Glomerular visceral epithelial cell (primary cell): ENCODE data around the gene MBD5.
"Not testable (repeated sequence)": the region's sequence is repeated elsewhere in the genome, so short reads cannot be mapped to it uniquely, and the experiment has no call there.

Experiments used
- DNase-seq: peaks from one replicate; pipeline ENCODE4 v3.0.0-alpha.2; 2016; ENCODE audit errors: extremely low spot score

The MBD5 gene

DNA sequence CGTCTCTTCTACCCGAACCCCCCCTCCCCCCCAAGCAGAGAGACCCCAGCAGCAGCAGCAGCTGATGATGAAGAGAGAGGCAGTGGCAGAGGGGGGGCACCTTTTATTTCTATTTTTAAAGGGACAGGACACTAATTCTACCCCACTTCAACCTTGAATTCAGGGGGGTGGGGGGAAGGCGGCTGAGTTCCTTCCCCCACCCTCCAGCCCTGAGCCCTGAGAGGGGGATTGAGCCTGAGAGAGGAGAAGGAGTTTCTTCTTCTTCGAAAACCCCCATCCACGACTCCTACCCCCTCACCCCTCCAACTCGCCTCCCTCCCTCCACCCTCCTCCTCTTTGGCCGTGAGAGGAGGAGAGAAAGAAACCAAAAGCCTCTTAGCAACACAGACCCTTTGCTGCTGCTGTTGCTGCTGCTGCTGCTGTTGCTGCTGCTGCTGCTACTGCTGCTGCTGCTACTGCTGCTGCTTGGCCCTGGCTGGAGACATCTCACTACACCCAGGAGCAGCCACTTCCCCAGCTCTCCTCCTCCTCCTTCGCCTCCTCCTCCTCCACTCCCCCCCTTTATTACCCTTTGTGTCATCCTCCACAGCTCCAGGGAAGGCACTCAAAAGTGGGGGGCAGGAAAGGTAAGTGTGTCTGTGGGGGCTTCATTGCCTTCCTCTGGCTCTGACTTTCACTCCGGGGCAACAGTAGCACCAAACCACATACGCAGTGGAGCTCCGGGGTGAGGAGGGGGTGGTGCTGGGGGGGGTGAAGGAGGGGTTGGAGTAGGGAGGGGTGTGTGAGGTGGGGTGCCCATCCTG lies at the start of gene MBD5:
Gene MBD5, plus strand, starts transcription at position 33 of the 803 bp plus-strand sequence.
- peak; percentile 66 for DNase-seq

DNA sequence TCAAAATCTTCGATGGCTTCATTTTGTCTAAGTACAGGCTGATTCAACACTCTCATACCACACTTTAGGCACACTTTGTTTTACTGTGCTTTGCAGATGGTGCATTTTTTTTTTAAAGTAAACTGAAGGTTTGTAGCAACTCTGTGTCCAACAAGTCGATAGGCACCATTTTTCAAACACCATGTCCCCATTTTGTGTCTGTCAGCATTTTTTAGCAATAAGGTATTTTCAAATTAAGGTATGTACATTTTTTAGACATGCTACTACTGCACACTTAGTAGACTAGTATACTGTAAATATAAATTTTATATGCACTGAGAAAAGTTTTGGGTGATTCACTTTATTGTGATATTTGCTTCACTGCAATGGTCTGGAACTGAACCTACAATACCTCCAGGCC lies 44.8 kb upstream of the MBD5 start:
- DNase-seq, result no peak

DNA sequence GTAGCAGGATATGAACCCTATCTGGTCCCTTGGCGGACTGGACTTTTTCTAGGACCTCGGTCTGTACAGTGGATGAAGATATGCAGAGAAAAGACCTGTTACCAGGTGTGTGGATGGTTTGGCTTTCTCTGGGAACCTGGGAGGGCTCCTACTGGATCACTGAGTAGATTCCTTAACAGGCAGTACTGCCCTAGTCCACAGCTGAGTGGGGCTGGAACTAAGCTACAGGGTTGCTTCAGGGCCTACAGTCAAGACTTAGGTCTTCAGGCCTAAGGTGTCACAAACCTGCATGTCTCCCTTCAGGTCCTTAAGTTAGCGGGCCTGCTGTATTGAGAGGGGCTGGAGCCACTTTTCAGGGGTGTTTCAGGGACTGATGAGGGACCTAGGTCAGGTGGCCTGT lies 43.2 kb upstream of the MBD5 start:
- no peak for DNase-seq

DNA sequence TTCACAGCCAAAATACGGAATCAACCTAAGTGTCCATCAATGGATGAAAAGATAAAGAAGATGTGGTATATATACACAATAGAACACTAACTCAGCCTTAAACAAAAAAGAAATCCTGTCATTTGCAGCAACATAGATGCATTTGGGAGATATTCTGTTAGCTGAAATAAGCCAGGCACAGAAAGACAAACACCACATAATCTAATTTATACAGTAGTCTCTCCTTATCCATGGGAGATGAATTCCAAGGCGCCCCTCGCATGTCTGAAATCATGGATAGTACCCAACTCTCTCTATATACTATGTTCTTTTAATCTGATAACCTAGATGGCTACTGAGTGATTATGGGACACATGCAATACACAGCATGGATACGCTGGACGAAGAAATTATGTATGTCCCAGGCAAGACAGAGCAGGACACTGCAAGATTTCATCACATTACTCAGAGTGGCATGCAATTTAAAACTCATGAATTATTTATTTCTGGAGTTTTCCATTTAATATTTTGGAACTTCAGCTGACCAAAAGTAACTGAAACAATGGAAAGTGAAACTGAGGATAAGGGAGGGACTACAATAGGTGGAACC lies 39.9 kb upstream of the MBD5 start:
- no peak for DNase-seq

DNA sequence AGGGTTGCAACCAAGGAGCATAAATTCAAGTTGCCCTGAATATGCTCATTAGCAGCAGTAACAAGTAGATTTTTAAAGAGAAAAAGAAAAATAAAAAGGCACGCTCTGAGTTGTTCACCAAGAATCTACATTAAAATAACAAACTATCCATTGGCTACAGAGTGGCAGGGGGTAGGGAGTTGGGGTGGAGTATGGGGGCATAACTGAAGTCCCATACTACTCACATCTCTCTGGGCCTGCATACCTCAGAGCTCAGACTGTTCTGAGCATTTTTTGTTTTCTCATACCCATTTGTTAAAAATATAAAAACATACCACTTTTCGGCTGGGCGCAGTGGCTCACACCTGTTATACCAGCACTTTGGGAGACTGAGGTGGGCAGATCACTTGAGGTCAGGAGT lies 31.8 kb upstream of the MBD5 start:
- DNase-seq, result no peak

DNA sequence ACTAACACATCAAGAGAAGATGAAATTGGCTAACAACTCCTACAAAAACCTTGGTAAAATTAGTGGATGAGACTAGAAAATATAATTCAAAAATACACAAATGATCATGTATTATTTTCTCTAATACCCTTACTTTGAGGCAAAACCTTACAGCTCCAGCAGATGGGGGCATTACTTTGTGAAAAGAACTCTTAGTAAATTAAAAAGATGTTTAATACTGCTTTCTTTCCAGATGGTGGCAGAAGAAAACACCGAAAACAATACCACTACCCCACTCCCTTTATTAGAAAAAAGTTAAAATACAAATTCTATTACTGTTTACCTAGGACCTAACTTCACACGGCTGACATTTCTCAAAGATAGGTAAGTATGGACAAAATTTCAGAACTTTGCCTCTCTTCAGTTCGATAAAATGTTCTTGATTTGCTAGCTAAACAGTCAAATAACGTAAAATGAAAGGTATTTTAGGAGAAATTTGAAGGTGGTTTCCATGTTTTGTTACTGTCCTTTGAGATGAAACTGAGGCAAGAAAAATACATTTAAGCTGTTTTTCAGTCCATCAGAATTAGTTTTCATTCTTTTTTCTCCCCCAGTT lies 31.0 kb upstream of the MBD5 start:
- DNase-seq, result peak; percentile 69

DNA sequence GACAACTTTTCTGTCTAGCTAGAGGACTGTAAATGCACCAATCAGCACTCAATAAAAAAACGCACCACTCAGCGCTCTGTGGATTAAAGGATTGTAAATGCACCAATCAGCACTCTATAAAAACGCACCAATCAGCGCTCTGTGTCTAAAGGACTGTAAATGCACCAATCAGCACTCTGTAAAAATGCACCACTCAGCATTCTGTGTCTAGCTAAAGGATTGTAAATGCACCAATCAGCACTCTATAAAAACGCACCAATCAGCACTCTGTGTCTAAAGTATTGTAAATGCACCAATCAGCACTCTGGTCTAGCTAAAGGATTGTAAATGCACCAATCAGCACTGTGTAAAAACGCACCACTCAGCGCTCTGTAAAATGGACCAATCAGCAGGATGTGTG lies 25.9 kb upstream of the MBD5 start:
- not testable (repeated sequence) for DNase-seq

DNA sequence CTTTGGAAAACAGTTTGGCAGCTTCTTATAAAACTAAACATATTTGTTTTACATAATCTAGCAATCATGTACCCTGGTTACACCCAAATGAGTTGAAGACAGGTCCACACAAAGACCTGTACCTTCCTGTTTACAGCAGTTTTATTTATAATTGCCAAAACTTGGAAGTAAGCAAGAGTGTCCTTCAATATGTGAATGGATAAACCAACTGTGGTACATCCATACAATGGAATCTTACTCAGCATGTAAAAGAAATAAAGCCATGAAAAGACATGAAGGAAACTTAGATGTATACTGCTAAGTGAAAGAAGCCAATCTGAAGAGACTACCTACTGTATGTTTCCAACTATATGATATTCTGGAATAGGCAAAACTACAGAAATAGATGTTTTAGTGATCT lies 24.1 kb upstream of the MBD5 start:
- DNase-seq, result no peak

DNA sequence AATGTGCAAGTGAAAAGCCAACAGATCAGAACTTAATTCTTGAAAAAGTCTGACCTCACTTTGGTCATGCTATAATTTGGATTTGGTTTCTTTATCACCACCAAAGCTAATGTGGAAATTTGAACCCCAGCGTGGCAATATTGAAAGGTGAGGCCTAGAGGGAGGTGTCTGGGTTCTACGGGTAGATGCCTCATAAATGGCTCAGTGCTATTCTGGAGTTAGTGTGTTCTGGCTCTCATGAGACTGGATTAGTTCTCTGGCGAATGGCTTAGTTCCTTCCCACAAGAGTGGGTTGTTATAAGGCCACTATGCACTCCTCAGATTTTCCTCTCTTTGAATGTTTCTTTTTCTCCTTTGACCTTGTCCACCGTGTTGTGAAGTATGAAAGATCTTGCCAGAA lies 22.7 kb upstream of the MBD5 start:
- DNase-seq, result no peak

DNA sequence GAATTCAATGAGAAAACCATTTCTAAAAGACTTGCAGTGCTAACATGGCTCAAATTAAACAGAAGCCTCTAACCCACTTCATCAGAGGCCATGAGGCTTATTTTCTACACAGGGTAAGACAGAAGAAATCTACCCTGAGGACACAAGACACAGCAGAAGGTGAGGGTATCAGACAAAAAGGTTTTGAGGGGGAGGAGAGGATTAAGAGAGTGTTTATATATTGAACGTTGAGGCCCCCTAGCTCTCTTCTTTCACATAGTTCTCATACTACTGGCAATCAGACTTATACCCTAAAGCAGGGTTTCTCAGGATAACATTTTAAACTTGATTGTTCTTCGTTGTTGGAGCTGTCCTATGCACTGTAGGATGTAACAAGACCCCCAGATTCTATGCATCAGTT lies 21.8 kb upstream of the MBD5 start:
- DNase-seq, result no peak

DNA sequence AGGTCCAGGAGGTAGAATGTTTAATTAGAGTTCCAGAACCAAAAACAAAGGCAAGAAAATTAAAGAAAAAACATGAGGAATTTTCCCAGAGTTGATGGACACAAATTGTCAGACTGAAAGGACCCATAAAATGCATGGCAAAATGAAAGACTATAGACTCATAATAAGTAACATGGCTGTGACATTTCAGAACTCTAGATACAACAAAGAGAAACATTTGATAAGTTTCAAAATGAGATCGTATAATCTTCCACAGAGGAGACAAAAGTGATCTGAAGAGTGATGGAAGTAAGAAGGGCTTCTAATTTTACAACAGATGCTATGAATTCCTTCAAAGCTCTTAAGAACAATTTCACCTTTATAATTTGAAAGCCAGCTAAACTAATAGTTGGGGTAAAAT lies 20.8 kb upstream of the MBD5 start:
- no peak for DNase-seq

DNA sequence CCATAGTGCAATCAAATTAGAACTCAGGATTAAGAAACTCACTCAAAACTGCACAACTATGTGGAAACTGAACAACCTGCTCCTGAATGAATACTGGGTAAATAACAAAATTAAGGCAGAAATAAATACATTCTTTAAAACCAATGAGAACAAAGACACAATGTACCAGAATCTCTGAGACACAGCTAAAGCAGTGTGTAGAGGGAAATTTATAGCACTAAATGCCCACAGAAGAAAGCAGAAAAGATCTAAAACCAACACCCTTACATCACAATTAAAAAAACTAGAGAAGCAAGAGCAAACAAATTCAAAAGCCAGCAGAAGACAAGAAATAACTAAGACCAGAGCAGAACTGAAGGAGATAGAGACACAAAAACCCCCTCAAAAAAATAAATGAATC lies 18.5 kb upstream of the MBD5 start:
- DNase-seq, result not testable (repeated sequence)

DNA sequence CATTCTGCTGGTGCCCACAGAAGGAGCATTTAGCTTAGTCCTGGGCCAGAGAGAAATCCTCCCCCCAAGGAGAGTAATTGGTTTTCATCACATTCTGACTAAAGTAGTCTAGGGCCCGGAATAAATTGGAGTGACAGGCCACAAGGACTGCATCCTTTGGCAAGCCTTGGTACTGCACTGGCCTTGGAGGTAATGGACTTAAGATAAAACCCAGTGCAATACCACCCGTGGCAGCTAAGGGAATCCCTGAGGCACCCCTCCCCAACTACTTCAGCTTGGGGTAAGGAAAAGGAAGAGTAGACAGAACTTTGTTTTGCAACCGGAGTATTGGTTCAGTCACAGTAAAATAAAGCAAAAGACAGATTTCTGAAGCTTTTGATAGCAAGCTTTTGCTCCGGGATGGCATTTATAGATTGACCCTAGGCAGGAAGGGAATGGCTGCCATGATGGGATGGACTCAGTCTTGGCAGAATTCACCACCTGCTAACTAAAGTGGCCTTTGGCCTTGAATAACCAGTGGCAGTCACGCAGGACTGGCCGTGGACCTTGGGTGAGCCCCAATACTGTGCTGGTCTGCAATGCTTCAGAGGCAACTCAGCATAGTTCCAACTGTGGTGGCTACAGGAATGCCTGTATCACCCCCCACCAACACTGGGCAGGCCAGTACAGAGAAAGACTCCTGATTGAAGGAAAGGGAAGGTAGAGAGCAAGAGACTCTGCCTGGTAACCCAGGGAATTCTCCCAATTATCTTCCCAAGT lies 14.5 kb upstream of the MBD5 start:
- no peak for DNase-seq

DNA sequence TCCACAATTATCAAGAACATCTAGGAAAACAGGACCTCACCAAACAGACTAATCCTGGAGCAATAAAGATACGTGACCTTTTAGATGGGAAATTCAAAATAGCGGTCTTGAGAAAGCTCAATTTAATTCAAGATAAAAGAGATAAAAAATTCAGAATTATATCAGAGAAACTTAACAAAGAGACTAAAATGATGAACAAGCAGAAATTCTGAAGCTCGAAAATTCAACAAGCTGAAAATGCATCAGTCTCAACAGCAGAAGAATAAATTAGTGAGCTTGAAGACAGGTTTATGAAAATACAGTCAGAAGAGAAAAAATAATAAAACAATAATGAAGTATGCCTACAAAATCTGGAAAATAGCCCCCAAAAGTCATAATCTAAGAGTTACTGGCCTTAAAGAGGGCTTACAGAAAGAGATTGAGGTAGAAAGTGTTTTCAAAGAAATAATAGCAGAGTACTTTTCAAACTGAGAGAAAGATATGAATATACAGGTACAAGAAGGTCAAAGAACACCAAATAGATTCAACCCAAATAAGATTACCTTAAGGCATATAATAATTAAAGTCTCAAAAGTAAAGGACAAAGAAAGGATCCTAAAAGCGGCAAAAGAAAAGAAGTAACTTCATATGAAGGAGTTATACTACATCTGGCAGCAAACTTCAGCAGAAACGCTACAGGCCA lies 13.5 kb upstream of the MBD5 start:
- no peak for DNase-seq

DNA sequence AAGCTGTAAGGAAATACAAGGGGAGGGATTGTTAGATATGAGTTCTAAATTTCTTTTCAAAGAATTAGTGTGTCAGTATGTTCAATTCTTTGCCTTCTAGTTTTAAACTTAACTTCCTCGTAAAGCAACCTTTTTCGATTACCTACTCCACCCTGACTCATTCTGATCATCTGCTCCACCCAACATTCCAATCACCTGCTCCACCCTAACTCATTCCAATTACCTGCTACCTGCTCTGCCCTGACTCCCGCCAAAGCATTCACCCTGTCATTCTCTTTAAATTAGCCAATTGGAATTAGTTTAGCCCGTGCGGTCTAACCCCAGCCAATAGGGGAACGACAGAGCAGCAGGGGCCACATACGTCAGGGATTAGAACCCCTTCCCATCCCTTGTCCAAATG lies 12.5 kb upstream of the MBD5 start:
- DNase-seq, result not testable (repeated sequence)

DNA sequence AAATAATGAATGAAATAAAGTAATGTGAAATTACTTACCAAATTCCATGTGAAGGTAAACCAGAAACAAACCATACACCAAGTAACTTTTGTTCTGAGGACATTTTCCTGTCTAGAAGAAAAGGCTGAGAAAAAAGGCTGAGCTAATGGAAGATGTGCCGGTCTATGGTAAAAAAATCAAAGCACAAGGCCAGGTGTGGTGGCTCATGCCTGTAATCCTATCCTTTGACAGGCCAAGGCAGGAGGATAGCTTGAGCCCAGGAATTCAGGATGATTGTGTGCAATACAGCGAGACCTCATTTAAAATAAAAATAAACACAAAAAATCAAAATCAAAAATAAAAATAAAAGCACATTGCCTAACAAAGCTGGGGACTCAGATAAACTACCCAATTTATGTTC lies 7.0 kb upstream of the MBD5 start:
- DNase-seq, result no peak

DNA sequence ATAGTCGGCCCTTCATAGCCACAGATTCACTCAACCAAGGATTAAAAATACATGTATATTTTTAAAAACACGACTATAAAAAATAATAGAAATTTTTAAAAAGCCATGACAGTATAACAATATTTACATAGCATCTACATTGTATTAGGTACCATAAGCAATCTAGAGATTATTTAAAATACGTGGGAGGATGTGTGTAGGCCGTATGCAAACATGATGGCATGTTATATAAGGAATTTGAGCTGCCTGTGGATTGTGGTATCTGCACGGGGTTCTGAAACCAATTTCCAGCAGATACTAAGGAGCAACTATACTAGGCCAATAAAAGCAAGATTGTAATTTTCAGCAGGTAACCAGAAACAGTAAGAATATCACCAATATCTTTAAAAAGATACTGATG lies 6.3 kb upstream of the MBD5 start:
- no peak for DNase-seq

DNA sequence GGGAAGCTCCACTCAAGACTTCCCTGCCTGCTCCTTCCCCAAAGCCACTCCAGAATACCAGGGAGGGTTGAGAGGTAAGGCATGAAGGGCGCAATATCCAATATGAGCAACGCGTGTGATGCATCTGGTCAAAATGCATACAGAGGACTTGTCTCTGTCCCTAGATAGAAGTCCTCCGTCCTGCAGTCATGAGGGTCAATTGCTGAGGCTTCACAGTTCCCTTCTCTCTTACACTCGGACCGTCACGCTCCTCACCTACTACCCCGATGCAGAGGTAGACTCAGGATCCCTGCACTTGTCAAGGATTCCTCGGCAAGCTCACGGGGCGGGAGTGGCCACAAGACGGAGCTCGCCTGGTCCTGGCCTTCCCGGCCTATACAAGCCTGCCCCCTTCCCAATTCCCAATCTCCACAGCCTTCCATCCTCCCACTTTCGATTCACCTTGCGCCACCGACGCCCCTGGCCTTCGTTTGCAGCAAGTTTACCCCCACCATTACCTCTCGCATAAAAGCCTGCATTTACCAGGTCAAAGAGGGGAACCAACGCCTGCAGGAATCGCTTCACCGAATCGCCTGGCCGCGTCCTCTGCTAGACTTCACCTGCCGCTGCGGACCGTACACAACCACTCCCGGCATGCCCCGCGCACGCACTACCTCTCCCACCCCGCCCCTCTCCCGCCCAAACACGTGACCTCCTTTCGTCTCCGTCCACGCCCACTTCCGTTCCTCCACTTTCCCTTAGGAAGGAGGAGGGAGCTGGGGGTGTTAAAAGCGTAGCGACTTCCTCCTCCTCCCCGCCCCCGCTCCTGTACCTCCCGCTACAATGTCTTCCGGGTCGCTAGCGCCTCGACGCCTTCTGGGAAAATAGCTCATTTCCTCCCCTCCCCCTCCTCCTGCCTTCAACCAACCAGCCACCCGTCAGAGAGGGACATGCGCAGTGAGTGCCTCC lies 506 bp upstream of the MBD5 start, which contains the start of gene ORC4:
Gene ORC4, minus strand, starts transcription at position 627 of the 948 bp plus-strand sequence. CDS start 44,779 bp downstream, outside the sequence.
- peak; percentile 100 for DNase-seq

DNA sequence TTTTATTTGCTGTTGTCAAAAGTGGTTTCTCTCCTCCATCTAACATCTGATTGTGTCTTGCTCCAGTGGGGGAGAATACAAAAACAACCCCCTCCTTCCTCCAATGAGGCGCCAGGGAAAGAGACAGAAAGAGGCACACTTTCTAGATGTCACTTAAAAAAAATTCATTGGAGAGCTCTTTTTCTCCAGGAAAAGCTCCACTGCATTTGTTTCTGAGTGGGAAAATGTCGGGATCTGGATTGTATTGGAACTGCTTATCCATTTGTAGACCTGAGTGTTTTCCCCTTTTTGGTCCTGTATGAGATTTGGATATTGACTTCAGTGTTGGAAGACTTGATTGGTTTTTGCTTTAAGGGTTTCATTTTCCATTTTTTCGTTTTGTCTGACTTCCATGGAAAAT lies 995 bp downstream of the MBD5 start:
- no peak for DNase-seq

DNA sequence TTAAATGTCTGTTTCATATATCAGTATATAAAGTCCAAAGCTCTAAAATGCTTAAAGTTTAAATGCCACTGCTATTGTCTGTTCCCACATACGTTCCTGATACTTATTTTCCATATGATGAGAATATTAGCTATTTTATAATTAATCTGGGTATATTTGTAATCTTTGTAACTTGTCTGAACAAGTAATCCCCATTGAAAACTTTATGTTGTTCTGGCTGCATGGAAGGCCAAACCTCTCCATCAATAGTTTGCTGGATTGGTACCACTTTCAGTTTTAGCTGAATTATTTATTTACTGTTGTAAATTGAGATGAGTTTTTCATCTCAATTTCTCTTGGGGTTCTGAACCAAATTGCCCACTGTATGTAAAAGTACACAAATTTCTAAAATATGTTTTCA lies 1.5 kb downstream of the MBD5 start:
- no peak for DNase-seq

DNA sequence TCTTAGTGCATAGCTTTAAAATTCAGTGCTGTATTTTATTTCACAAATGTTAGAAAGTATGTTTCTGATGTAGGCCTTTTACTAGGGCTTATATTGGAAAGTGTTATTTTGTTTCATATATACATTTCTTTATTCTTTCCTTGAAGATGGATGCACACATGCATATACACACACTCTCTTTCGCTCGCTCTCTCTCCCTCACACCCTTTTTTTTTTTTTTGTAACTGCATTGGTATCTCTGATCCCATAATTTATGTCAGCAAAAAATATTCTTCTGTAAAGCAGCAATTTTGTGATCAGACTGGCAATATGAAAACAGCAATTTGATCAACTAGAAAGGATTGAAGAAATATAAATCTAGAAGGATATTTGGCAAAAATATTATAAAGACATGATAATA lies 2.0 kb downstream of the MBD5 start:
- DNase-seq, result no peak
